Hepatocyte (in vitro differentiated cells): ENCODE measurements around the gene NEDD4.

Experiments used
- CTCF ChIP-seq: fragments of 200-600 bp; sonication (generic); IDR thresholded peaks from 2 replicates; pipeline ENCODE4 v1.5.1; 2016; ENCODE audit warnings: antibody characterized with exemption, mild to moderate bottlenecking; ENCODE audit not compliant: poor library complexity
- EZH2 ChIP-seq: fragments of 200-600 bp; sonication (generic); IDR thresholded peaks from 2 replicates; pipeline ENCODE4 v1.6.1; 2016; ENCODE audit warnings: antibody characterized with exemption, mild to moderate bottlenecking, borderline replicate concordance

GRCh38 chr15:55802600-55803376 lies 190.6 kb downstream of the NEDD4 start:
- TF ChIP-seq CTCF (no peak), EZH2 (no peak)
